GM12874 (cell line): Measurements from ENCODE around the gene GINS1.

Experiments
- TF ChIP-seq, protein P1 (sequence below): IDR thresholded peaks from 2 replicates; pipeline ENCODE4 v1.5.1; 2011; ENCODE audit warnings: low read depth, mild to moderate bottlenecking, control low read depth, low read length, moderate library complexity; ENCODE audit not compliant: insufficient read depth

The GINS1 gene

DNA sequence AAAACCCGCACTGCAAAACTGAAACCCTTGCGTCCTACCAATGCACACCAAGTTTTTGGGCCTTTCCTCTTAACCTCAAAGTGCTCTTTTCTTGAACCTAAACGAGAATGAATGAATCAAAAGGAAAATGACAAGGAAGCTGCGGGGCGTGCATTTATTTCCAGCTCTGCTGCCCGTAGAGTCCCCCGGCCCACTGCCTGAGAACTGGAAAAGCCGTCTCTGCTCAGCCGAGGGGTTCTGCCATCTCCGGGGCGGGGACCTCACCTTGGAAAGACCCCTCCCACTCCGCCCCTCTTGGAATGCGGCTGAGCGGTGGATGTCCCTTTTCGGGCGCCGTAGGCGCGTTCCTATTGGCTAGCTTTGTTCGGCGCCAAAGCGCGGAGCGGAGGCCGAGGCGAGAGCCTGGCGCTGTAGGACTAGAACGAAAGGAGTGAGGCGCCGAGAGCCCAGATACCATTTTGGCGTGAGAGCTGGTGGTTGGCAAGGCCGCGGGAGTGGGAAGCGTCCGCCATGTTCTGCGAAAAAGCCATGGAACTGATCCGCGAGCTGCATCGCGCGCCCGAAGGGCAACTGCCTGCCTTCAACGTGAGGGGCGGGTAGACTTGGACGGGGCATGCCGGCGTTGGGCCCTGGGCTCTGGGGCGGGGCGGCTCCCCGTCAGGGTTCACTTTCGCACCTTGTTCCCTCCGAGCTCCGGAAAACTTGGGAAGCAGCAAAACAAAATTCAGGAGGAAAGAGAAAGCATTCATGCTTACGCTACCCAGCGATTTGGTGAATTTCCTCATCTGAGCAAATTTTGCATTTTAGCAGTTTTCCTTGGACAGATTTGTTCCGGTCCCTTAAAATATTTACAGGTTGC is at the start of gene GINS1:
TSS of gene GINS1 (plus strand) at position 363 of the 859 bp plus-strand sequence. CDS start at position 511, 148 bp downstream.
- TF ChIP-seq, protein P1, sequence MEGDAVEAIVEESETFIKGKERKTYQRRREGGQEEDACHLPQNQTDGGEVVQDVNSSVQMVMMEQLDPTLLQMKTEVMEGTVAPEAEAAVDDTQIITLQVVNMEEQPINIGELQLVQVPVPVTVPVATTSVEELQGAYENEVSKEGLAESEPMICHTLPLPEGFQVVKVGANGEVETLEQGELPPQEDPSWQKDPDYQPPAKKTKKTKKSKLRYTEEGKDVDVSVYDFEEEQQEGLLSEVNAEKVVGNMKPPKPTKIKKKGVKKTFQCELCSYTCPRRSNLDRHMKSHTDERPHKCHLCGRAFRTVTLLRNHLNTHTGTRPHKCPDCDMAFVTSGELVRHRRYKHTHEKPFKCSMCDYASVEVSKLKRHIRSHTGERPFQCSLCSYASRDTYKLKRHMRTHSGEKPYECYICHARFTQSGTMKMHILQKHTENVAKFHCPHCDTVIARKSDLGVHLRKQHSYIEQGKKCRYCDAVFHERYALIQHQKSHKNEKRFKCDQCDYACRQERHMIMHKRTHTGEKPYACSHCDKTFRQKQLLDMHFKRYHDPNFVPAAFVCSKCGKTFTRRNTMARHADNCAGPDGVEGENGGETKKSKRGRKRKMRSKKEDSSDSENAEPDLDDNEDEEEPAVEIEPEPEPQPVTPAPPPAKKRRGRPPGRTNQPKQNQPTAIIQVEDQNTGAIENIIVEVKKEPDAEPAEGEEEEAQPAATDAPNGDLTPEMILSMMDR = no peak

DNA sequence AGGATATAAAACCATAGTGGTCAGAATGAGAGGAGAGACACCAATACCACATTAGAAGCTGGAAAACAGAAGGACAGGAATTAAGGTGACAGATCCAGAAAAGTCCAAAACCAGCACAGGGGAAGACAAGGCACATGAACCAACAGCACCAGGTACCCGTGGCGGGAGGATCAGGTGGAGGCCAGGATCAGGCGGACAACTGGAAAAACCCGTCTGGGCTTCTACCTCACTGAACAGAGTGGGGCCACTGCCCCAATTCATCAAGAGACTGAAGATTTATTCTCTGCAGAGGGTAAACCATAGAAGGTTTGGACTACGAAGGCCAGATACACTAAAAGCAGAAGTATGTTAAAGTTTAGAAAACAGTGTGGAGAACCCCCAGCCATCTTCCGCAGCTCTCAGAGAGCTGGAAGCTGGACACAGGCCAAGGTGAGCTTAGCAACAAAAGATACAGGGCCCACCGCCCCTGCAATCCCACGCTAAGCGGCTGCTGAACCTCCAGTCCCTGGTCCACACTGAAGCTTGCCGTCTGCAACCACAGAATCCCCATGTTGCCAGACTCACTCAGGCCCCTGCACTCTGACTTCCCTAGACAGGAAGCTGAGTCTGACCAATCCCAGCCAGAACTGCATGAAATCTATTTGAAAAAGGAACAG is 46.7 kb upstream of the GINS1 start:
- TF ChIP-seq, protein P1 = no peak

DNA sequence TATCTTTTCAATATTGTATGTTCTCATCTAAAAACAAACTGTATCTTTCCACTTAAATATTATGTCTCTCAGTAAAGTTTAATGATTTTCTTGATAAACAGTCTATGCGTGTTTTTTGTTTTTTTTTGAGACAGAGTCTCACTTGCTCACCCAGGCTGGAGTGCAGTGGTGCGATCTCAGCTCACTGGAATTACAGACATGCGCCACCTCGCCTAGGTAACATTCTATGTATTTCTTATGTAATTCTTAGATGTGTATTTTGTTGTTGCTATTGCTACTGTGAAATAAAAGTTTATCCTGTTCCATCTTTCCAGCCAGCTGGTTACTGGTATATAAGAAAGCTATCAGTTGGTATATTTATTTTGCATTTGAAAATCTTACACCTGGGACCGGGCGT is 46.2 kb upstream of the GINS1 start:
- TF ChIP-seq, protein P1 = no peak

DNA sequence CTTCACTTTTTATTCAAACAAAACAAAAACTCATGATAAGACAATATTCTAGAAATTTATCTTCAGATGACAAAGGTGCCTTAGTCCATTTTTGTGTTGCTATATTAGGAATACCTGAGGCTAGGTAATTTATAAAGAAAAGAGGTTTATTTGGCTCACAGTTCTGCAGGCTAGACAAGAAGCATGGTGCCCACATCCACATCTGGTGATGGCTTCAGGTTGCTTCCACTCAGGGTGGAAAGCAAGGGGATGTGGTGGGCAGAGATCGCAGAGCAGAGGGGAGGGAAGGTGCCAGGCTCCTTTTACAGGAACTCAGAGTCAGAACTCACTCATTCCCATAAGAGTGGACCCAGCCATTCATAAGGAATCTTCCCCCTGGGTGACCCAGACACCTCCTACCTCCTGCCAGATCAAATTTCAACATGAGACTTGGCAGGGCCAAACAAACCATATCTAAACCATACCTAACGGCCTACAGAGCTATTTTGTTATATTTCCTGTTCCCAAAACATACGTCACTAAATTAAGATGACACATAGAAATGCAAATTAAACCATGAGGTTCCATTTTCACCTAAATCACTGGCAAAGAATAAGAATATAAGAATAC is 43.2 kb upstream of the GINS1 start:
- TF ChIP-seq, protein P1 = no peak

DNA sequence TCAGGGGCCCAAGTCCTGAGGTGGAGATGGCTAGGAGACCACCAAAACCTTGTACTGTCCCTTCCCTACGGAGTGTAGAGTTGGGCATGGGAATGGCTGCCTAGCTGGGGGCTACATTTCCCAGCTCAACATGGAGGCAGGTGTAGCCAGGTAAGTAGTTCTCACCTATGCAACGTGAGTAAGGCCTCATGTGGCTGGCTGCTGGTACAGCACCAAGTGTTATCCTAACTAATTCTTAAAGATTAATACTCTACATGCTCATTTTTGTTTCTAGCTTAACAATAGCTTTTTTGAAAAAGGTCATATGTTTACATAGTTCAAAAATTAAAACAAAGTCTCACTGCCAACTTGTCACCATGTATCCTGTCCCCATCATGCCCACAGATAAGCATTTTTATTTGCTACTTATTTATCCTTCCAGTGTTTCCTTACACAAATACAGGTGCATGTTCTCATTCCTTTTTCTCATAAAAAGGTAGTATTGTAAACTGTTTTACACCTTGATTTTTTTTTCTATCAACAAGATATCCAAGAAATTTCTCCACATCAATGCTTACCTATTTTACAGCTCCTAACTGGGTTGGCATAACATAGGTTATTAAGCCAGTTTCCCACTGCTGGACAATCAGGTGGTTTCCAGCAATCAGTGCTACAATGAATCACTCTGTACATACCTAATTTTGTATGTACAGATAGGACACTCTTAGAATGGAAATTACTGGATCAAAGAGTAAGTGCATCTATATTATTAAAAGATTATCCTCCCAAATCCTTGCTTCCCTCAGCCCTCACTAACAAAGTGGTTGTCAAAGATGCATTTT is 42.4 kb upstream of the GINS1 start:
- TF ChIP-seq, protein P1 = no peak

DNA sequence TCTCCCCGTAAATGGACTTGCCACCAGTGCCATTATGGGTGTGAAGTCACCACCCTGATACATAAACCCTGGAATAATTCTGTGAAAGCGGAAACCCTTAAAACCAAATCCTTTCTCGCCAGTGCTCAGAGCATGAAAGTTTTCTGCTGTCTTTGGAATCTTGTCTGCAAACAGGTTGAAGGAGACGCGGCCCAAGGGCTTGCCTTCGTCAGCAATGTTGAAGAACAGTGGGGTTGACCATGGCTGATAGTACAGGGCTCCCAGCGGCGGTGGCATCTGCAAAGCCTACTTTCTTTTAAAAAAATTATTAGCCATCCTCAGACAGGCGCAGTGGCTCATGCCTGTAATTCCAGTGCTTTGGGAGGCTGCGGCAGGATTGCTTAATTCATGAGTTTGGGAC is 38.9 kb upstream of the GINS1 start:
- TF ChIP-seq, protein P1 = no peak
